CD4-positive, alpha-beta T cell treated with Interleukin-6 for 4 hours (primary cell): ENCODE data around the gene MRGPRE.

ENCODE experiments used
- DNase-seq: peaks from one replicate; pipeline ENCODE4 v3.0.0-alpha.2; 2020; ENCODE audit warnings: mixed read lengths

MRGPRE gene

DNA sequence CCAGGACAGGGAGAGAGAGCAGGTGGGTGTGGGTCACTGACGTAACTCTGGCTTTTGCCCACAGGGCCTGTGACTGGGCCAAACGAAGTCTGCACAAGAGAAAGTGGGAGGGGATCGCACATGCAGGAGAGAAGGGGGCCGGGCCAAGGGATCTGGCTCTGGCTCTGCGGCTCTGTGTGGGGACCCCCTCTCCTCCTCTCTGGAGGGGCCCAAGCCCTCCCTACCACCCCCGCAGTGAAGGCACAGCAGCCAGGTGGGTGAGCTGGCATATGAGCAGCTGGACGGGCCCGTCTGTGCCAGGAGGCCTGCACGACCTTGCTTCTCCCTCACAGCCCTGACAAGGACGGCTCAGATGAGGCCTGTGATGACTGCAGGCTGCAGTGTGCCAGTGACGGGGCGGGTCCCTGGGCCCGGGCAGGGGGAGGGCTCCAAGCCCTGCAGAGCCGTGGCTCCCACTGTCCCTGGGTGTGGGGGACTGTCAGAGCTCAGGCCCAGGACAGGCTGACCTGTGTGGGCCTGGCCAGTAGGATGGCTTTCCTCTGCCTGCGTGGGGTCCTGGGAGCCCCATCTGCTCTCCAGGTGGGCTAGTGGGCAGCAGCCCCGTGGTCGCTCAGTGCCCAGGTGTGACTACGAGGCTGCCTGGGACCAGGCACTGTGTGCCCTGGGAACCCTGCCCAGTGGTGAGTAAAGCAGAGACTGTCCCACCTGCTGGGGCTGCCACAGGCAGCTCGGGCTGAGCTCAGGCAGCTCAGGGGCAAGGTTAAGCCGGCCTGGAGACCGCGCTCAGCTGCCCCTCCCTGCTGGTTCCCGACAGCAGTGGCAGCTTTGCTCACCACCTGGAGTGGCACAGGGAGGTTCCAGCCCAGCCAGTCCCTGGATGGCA is 35.8 kb downstream of the MRGPRE start:
- DNase-seq: no peak

DNA sequence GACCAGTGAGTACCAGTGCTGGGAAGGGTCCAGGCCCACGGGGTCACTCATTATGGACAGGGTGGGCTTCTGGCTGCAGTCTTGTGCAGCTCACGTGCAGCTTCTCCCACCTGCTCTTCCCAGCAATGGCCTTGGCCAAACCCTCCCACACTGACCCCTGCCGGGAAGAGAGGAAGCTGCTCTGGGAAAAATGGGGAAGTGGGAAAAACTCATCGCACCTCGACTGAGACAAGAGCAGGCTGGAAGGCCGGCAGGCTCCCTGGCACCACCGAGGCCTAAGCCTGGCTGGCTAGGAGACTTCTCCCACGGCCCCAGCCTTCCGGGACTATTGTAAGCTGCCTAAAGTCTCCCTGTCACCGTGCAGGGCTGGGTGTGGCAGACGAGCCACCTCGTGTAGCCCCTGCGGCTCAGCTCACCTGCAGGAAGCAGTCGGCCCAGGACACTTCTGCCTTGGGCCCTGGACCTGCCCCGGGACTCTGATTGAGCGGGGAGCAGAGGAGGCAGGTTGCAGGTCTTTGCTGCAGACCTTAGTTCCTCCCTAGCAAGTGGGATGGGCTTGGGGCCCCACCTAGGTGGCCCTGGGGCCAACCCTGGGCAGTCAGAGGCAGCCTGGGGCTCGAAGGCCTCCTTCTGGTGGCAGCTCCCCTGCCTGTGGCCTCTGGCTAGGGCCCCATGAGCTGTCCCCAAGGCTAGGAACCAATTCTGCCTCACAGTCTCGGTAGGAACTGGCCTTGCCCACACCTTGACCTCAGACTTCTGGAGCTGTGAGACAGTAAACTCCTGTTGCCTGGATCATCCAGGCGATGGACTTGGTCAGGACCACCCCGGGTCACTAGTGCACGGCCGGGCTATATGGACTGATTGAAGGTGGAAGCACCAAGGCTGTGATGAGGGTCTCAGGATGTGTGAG is 36.7 kb downstream of the MRGPRE start:
- no peak for DNase-seq

DNA sequence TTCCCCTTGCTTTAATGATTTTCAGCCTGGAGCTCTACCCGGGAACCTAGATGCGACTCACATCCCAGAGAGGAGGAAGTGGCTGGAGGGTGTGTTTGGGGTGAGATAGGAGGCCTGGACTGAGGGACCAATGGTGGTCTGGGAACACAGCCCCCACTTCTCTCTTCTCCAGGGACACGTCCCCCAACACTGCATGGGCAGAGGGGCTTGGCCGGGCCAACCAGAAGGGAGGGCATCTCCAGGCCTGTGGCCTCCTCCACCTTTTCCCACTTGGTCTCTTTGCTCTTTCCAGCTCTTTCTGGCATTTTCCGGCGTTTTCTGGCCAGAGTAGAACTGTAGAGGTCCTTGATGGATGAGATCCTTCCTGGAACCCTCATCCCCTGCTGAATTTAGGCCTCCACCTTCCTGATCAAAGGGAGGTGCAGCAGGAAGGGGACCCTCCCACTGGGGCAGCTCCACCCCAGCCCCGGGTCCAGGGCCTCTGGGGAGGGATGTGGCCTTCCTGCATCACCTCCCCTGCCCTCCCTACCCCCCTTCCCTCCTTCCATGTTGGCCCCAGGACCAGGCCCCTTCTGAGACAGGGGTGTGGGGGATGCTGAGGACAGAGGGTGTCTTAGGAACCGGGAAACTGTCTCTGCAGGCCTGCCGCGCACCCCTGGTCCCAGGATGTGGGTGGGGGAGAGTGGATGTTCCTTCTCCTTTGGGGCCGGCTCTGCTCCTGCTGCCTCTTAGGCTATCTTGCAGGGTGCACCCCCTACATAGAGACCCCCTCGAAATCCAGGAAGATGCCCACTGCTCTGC is 38.0 kb downstream of the MRGPRE start:
- DNase-seq: no peak

DNA sequence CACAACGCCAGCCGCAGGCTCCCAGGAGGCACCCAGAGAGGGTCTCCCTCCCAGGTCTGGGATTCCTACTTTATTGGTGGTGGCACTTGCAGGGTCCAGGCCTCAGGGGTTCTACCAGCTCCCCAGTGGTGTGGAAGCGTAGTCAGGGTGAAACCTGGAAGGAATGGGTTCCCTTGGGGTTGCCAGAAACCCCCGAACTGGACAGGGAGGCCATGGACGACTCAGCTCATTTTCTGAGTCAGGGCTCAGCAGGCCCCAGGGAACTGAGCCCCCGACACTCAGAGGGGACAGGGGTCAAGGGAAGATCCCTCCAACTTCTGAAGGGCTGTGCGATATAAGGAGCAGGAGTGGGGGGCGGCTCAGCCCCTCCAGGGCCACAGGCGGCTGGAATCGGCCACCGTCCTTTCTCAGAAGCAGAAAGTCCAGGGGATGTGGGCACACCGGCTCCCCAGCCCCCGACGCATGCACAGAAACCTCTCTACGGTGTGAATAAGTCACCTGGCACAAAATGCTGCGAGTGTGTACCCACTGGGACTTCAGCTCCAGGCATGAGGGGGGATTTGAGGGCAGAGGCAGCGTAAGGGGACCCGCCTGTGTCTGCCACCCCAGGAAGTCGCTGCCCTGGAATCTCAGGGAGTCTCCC is 38.7 kb downstream of the MRGPRE start:
- DNase-seq: no peak

DNA sequence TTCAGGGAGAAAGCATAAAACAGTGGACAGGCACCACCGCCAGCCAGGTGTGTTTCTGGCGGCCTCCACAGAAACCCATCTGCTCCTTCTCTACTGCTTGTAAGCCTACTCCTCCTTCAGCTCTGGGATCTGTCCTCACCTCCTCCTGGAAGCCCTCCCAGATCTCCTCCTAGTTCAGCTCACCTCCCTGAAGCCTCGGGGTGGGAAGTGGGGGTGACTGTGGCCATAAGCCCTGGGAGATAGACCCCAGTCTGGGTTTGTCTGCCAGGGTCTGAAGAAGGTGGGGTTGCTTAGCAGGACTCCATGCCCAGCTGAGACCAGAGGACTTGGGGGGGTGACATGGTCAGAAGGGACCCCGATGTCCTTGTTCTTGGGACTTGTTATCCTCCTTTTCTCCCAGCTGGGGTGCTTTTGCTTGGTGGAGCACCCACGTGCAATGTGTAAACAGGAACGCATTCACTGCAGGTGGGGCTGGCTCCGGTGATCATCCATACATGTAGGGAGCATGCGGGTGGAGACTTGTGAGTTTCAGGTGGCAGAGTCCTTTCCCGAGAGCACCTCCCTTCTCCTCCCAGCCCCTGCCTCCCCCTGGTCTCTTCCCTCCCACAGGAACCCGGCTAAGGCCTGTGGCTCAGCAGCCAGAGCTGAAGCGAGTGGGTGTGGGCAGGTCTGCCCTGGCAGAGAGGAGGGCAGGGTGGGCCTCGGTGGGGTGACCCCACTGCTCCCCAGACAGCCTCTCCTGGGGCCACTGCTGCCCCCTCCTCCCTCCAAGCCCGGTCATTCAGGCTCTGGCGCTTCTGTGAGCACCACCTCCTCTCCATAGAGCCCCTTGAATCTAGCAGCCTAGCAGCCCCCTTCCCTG is 39.5 kb downstream of the MRGPRE start:
- no peak for DNase-seq

DNA sequence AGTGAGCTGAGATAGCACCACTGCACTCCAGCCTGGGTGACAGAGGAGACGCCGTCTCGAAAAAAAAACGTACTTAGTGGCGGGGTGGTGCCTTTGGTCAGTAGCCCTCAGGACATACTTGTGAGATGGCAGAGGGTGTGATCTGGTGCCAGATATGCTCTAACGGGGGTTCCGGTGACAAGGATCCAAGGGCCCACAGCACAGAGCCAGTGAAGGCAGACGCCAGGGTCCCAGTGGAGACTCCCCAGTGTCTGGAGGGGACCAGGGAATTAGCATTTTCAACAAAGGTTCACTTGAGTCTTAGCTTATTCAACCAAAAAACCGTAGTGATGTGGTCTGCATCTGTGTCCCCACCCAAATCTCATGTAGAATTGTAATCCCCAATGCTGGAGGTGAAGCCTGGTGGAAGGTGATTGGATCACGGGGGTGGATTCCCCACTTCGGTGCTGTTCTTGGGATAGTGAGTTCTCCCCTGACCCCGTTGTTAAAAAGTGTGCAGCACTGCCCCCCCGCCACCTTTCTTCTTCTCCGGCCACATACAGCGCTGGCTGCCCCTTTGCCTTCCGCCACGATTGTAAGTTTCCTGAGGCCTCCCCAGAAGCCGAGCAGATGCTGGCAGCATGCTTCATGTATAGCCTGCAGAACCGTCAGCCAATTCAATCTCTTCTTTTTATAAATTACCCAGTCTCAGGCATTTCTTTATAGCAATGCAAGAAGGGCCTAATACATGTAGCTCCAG is 40.5 kb downstream of the MRGPRE start:
- no peak for DNase-seq

DNA sequence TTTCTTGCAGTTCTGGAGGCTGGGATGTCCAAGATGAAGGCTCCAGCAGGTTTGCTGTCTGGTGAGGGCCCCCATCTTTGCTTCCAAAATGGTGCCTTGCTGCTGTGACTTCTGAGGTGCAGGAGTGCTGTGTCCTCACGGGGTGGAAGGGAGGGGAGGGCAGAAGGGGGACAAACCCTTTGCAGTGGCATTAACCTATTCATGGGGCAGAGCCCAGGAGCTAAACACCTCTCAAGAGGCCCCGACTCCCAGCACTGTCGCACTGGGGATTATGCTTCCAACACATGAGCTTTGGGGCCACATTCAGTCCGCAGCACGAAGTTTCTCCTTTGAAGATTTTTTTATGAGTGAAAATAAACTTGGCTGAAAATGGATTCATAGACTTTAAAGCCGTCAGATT is 41.6 kb downstream of the MRGPRE start:
- no peak for DNase-seq

DNA sequence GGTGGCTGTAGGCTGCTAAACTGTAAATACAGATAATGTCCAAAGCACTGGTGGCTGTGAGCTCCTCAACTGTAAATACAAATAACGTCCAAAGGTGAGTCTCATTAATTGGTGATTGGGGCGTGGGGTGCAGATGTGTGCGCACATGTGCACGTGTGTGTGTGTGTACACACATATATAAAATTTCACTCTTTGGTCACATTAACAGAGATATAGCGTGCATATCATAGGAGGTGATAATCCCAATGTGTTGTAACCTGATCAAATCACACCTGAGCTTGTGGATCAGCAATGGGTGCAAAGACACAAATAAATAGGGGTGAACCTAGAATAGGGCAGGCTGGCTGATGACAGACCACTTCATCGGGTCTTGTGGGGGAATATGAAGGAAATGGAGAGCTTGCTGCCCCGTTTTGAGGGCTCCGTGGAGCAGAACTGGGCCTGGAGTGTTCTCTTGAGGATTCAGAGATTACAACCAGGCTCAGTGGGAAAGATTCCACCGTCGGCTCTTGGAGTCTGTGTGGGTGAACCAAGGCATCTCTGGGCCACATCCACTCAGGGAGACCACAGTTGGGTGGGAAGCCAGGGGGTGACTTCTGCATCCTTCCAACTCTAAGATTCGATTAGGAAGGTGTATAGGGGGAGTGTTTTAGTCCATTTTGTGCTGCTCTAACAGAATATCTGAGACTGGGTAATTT is 42.2 kb downstream of the MRGPRE start:
- DNase-seq: no peak

DNA sequence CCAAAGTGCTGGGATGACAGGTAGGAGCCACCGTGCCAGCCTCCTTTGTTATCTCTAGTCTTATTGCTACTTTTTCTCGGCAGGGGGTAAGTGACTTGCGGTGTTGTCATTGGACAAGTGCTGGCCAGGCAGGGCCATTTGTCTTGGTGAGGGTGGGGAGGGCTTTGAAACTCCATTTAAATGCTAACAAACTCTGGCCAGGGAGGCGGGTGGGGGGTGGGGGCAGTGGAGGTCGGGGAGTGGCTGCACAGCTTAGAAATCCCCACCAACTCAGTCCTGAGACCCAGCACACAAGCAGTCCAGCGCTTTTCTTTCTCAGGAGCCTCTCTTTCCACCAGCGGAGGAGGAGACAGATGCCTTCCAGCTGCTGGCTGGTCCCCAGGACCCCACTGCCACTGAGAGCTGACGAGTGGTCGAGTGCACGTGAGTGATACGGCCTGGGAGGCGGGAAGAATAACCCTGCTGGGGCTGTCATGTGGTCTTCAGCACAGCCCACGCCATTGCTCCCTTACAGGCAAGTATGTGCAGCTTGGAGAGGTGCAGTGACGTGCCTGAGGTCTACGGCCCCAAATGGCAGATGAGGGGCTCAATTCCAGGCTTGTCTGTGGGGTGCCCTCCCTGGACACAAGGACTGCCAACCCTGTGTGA is 42.9 kb downstream of the MRGPRE start:
- DNase-seq: no peak

DNA sequence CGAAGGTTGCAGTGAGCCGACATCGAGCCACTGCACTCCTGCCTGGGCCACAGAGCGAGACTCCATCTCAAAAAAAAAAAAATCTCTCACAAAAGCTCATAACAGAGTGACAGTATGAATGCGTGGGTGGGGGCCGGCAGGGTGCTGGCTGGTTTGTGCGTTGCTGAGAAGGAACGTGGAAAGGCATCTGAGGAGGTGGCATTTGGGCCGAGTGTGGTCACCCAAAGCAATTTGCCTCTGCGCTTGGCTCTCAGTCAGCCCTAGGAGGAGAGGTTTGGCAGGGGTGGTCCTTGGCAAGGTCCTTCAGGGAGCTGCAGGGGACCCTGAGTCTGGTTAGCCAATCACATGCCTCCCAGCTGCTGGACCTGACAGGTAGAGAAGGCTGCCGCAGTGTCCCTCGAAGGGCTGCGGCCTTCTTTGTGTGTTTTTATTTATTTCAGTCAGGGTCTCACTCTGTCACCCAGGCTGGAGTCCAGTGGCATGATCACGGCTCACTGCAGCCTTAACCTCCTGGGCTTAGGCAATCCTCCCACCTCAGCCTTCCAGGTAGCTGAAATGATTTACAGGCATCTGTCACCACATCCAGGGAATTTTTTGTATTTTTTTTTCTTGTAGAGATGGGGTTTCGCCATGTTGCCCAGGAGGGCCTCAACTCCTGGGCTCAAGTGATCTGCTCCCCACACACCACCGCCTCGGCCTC is 43.6 kb downstream of the MRGPRE start:
- no peak for DNase-seq

DNA sequence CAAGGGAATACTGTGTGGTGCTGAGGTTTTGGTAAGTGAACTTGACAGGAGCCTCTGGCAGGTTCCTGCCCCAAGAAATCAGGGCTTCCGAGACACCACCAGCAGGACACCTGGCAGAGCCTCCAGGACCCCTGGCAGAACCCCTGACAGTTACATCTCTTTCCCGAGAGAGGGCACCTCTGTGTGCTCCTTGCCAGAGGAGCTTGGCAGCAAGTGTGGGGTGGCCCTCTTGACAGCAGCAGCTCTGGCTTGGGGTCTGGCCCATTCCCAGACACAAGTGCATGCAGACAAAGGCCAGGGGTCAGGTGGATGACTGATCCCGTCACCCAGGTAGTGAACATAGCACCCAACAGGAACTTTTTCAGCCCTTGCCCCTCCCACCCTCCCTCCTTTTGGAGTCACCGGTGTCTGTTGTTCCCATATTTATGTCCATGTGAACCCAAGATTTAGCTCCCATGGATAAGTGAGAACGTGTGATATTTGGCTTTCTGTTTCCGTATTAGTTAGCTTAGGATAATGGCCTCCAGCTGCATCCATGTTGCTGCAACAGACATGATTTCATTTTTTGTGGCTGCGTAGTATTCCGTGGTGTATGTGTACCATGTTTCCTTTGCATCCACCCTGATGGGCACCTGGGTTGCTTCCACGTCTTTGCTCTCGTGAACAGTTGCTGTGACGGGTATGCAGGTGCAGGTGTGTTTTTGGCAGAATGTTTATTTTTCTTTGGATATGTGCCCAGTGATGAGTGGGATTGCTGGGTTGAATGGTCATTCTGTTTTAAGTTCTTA is 45.9 kb downstream of the MRGPRE start:
- DNase-seq: no peak

DNA sequence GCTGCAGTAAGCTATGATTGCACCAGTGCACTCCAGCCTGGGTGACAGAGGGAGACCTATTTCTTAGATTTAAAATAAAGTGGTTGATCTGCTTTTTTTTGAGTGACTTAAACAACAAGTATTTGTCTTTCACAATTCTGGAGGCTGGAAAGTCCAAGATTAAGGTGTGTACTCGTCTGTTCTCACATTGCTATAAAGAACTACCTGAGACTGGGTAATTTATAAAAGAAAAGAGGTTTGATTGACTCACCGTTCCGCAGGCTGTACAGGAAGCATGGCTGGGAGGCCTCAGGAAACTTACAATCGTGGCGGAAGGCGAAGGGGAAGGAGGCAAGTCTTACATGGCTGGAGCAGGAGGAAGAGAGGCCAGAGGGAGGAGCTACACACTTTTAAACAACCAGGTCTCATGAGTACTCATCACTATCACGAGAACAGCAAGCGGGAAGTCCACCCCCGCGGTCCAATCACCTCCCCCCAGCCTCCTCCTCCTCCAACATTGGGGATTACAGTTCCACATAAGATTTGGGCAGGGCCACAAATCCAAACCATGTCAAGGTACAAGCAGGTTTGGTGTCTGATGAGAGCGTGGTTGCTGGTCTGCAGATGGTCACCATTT is 47.4 kb downstream of the MRGPRE start:
- DNase-seq: no peak

DNA sequence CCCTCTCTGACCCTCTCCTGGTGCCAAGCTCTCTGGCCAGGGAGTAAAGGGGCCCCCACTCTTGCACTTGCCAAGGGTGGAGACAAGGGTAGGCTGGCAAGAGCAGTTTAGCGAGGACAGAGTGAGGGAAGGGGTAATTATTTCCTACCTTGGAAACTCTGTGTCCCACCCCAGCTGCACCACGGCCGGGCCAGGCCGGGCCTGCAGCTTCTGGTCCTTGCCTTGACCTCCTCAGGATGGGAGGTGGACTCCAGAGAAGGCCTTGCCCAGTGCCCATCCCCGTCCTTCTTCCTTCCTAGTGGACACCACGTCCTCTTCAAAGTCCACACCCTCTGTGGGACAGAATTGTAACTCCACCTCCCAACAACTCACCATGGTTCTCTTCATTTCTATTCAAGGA is 48.7 kb downstream of the MRGPRE start:
- DNase-seq: no peak

DNA sequence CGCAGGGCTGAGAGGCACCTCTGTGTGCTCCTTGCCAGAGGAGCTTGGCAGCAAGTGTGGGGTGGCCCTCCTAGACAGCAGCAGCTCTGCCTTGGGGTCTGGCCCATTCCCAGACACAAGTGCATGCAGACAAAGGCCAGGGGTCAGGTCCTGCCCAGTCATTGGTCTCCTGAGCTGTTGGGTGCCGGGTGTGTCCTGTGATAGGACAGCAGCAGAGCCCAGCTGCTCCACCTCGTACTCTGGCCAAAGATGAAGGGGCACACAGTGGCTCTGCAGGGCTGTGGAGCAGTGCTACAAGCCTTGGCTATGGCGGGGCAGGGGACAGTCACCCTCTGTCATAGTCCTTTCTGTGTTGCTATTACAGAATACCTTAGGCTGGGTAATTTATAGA is 49.8 kb downstream of the MRGPRE start:
- no peak for DNase-seq

DNA sequence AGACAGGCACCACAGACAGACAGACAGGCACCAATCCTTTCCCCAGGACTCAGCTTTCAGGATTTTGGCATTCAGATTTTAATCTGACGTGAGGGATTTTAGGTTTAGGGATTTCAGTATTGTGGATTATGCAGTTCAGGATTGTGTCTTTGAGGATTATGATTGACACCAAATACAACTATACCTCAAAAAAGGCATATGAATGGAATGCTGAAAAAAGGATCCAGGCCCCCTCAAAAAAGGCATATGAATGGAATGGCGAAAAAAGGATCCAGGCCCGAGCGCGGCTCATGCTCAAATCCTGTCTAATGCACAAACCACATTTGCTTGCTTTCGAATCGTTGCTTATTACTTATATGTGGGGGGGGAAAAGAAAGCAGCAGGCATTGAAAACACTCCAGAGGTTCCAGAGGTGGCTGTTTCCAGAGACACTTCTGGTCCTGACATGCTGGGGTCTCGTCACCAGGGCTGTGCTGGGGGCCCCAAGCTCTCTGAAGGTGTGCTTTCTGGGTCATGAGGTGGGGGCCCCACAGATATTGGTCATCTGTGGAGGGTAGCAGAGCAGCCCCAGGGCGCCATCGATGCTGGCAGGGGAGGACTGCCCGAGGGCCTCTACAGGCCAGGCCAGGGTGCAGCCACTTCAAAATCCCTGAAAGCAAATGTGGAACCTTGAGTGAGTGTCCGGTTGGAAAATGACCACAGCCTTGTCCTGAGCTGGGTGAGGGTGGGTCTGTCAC is 50.3 kb downstream of the MRGPRE start:
- no peak for DNase-seq

DNA sequence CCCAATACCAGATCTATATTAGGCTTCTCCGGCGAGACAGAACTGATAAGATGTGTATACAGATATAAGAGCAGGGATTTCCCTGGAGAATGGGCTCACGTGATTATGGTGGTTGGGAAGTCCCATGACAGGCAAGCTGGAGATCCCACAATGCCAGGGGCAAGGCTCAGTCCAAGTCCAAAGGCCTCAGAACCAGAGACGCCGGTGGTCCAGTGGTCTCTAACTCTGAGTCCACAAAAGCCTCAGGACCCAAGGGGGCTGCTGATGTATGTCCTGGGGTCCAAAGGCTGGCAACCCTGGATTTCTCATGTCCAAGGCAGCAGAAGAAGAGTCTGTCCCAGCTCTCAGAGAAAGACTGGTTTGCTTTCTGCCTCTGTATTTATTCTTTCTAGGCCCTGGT is 51.3 kb downstream of the MRGPRE start:
- no peak for DNase-seq

DNA sequence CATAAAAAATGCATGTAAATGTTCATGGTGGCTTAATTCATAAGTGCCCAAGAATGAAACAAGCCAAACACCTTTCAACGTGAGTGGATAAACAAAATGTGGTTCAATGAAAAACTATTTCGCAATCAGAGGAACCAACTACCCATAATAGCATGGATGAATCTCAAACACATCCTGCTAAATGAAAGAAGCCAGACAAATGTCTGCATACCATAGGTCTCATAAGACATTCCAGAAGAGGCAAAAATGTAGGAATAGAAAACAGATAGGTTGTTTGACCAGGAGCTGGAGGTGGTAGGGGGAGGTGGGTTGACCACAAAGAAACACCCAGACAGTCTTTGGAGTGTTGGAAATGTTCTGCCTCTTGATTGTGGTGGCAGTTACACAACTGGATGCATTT is 53.9 kb downstream of the MRGPRE start:
- no peak for DNase-seq
